NCI-H524 (cell line): Measurements from ENCODE around the gene BCAR3.
A peak's percentile ranks its signal among the peaks of the same experiment; 100 is the strongest.
"Not testable (repeated sequence)": the region's sequence is repeated elsewhere in the genome, so short reads cannot be mapped to it uniquely, and the experiment has no call there.

Experiments
- DNase-seq, 2 experiments: peaks; one replicate each; lab custom pipeline; 2025; lab: John Stamatoyannopoulos, UW

Gene BCAR3

GRCh38 chr1:93705892-93706500, 24.4 kb upstream of the BCAR3 start:
- no peak for DNase-seq

GRCh38 chr1:93704052-93704451, 22.4 kb upstream of the BCAR3 start:
- no peak for DNase-seq

- no peak for DNase-seq
Measured at GRCh38 chr1:93703643-93704042, 22.0 kb upstream of the BCAR3 start.

GRCh38 chr1:93702828-93703183, 21.2 kb upstream of the BCAR3 start:
- no peak for DNase-seq

GRCh38 chr1:93702111-93702827, 20.6 kb upstream of the BCAR3 start:
- peak in 1 of 2 experiments; percentile 31 for DNase-seq

- no peak for DNase-seq
Measured at GRCh38 chr1:93701629-93702028, 20.0 kb upstream of the BCAR3 start.

- peak; percentile 46 to 80 for DNase-seq
Measured at GRCh38 chr1:93700532-93701469, 19.2 kb upstream of the BCAR3 start.

- no peak for DNase-seq
Measured at GRCh38 chr1:93699503-93700168, 18.0 kb upstream of the BCAR3 start.

- DNase-seq = no peak
Measured at GRCh38 chr1:93699049-93699384, 17.4 kb upstream of the BCAR3 start.

- DNase-seq = no peak
Measured at GRCh38 chr1:93698329-93699048, 16.9 kb upstream of the BCAR3 start.

GRCh38 chr1:93697566-93697965, 15.9 kb upstream of the BCAR3 start:
- not testable (repeated sequence) for DNase-seq

- peak in 1 of 2 experiments; percentile 46 for DNase-seq
Measured at GRCh38 chr1:93695411-93696005, 13.9 kb upstream of the BCAR3 start.

GRCh38 chr1:93694819-93695218, 13.2 kb upstream of the BCAR3 start:
- DNase-seq = no peak

- no peak for DNase-seq
Measured at GRCh38 chr1:93694039-93694438, 12.4 kb upstream of the BCAR3 start.

GRCh38 chr1:93692983-93693591, 11.4 kb upstream of the BCAR3 start:
- DNase-seq = no peak

- DNase-seq = peak in 1 of 2 experiments; percentile 61
Measured at GRCh38 chr1:93692451-93692861, 10.8 kb upstream of the BCAR3 start.

- peak; percentile 54 to 90 for DNase-seq
Measured at GRCh38 chr1:93692026-93692425, 10.4 kb upstream of the BCAR3 start.

GRCh38 chr1:93690921-93691789, 9.5 kb upstream of the BCAR3 start:
- peak; percentile 10 to 63 for DNase-seq

- DNase-seq = no peak
Measured at GRCh38 chr1:93690341-93690740, 8.7 kb upstream of the BCAR3 start.
